HG02642 (cell line): ENCODE data around the gene NCR2.

Source experiments
- ATAC-seq: cut with Tn5 transposase; IDR thresholded peaks from one replicate; pipeline ENCODE4 v1.9.1; 2021; ENCODE audit warnings: mild to moderate bottlenecking; ENCODE audit not compliant: unreplicated experiment, poor library complexity

The NCR2 gene

DNA sequence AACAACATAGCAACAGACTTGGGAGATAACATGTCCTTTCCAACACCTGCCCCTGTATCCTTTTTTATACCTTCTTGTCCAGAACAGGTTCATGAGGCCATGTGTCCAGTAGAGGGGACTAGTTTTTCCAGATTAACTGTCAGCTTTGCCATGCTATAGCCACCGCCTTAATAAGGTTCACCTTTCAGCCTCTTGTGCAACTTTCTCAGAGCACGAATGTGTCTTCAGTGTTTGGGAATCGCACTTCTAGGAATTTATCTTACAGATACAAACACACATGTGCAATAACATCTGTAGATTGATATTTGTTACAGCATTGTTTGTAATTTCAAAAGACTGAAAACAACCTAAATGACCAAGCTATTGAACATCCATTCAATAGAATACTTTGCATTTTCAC lies 21.4 kb downstream of the NCR2 start:
- ATAC-seq: no peak

GRCh38 chr6:41358503-41358902 lies 23.1 kb downstream of the NCR2 start:
- no peak for ATAC-seq

GRCh38 chr6:41359617-41360313 lies 24.4 kb downstream of the NCR2 start:
- no peak for ATAC-seq

DNA sequence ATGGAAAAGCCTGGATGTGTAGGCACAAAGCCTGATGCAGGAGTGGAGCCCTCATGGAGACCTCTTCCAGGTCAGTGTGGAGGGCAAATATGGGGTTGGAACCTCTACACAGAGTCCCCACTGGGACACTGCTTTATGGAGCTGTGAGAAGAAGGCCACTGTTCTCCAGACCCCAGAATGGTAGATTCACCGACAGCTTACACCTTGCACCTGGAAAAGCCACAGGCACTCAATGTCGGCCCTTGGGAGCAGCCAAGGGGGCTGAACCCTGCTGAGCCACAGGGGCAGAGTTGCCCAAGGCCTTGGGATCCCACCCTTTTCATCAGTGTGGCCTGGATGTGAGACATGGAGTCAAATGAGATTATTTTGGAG lies 24.9 kb downstream of the NCR2 start:
- no peak for ATAC-seq

DNA sequence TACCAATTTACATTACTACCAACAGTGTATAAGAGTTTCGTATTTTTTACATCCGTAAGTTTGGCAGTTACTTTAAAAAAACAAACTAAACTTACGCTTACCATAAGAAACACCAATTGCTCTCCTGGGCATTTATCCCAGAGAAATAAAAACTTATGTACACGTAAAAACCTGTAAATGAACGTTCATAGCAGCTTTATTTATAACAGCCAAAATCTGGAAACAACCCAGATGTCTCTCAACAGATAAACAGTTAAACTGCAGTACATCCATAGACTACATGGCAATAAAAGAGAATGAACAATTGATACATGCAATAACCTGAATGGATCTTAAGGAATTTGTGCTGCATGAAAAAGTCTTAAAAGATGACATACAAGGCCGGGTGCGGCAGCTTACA lies 30.7 kb downstream of the NCR2 start:
- ATAC-seq: no peak

- ATAC-seq: no peak
These were observed 31.7 kb downstream of the NCR2 start for GRCh38 chr6:41367061-41367460.

GRCh38 chr6:41367700-41368099 lies 32.3 kb downstream of the NCR2 start:
- ATAC-seq: no peak

DNA sequence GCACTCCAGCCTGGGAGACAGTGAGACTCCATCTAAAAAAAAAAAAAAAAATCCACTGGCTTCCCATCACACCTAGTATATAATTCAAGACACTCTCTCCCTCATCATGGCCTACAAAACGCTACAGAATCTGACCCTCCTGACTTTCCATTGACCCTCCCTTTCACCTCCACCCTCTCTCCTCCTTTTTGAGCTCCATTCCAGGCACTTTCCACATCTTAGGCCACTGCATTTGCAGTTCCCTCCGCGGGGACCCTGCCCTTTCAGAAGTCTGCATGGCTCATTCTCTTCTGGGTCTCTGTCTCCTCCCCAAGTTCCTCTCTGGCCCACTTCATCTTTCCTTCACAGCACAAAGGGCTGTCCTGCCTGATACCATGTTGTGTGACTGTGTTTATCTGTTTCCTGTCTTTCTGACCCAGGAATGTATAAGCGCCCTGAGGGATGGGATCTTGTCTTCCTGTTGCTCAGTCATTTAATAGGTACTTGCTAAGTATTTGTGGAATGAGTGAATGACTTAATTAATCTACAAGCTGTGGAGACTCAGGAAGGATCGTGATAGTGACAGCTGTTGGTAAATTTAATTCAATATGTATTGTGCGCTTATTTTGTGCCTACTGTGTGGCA lies 35.2 kb downstream of the NCR2 start:
- ATAC-seq: no peak

DNA sequence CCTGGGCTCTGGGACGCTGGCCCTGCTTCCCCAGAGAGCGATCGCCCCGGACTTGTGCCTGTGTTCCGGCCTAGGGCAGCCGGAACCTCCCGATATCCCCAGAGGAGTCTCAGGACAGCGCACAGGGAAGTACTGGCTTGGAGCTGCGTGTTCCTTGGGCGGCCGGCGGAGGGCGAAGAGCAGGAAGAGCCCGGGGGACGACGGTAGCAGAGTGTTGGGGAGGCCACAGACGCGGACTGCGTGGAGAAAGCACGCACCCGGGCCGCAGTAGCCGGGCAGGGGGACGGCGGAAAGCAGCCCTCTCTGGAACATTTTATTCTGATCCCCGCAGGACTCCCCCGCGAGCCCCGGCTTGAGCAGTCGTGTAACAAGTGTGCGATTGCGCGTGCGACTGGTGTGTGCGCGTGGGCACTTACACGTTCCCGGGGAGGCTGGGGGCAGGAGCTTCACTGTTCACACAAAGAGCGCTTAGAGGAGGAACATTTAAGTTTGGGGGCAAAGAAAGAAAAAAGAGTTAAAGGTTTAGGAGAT lies 36.1 kb downstream of the NCR2 start:
- ATAC-seq: no peak

DNA sequence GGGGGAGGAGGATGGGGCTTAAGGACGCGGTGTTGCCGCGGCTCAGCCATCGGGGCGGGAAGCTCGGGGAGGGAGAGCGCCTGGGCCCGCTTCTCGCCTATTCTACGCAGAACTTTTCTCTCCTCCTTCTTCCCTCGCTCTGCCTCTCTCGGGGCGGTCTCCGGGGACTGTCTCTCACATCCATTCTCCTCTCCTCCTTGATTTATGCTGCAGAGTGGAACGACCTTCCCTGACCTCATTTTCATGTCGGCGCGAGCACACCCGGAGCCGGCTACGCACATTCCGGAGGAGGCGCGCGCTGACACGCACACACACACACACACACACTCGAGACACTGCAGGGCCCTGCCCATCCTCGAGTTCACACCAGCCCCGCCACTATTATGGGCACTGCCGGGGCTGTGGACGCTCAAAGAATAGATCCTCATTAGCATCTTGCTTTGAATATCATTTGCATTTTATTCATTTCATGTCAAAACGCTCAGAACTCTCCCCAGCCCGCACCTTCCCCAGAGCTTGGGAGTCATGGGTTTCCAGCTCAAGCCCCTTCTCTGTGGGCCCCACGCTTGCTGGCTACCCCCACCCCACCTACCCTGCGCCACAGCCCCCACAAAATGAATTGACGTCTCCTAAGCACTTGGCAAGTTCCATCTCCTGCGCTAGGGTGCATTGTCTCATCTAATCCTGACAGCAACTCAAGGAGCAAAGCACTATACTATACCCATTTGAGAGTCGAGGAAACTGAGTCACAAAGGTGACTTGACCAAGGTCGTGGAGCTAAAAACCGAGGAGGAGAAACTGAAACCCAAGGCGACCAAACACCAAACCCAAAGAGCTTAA lies 36.8 kb downstream of the NCR2 start:
- ATAC-seq: no peak

- ATAC-seq: no peak
These were observed 37.6 kb downstream of the NCR2 start for GRCh38 chr6:41372832-41373626.

GRCh38 chr6:41373627-41373918 lies 38.2 kb downstream of the NCR2 start:
- ATAC-seq: no peak

DNA sequence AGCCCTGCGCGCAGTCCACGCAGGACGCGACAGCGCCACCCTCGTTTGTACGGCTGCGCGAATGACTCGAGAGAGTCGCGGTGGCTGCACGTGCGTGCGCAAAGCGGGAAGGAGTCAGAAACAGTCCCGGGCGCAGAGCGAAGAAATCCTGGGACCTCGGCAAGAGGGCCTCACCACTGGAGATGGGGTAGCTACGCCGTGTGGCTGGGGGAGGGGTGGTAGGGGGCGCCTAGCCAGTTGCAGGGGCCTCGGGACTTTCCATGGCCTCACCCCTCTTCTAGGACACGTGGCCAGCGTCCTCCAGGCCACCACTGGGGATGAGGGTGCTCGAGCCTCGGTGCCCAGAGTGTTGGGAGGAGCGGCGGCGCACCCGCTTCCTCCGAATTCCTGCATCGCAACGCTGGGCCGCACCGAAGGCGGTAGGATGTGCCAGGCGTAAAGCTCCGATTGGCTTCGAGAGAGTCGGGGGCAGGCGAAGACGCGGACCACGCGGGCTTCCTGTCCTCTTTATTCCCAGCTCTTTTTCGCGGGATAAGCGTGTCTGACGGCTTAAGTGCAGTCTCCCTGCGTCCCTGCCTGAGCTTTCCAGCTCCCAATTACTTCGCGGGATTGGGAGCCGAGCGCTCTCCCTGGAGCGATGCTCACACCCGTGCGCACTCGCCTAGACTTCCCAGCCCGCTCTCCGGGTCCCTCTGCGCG lies 38.7 kb downstream of the NCR2 start:
- ATAC-seq: no peak

GRCh38 chr6:41374618-41375590 lies 39.5 kb downstream of the NCR2 start:
- no peak for ATAC-seq

DNA sequence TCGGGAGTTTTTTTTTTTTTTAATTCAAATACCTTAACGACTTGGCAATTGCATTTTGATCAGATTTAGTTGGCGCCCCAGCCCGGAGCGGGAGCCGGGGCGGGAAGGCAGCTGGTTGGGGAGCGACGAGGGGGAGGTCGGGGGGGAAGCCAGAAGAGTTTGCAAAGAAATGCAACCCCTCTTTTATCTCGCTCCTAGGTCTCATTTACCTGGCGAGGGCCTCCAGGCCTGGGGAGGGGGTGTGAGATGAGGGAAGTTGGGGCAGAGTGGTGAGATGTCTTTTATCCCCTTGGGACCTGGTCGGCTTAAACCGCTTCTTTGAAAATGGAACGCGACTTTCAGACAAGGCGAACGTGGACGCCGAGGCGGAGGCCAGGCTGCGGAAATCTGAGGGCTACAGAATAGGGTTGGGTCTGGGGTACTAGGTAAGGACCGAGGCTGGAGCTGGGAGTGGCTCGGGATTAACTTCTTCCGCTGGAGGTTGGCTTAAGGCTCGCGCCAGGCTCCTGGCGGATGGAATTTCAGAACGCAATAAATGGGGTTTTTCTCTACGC lies 40.3 kb downstream of the NCR2 start:
- ATAC-seq: no peak

DNA sequence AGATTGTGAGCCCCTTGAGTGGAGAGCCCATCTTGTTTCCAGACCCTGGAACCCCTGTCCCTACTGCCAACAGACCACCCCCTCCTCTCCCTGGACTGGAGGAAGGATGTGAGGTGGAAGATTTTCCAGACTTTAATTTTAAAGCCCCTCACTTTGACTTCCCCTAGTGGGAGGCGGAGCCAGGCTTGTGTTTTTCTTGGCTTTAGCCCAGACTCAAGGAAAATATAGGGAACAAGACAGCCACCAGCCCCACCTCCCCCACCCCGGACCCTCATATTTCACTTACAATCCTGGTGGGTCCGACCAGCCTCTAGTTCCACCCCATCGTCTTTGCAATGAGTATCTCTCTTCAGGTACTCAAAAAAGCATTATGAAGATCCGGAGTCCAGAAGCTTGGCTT lies 40.8 kb downstream of the NCR2 start:
- no peak for ATAC-seq

DNA sequence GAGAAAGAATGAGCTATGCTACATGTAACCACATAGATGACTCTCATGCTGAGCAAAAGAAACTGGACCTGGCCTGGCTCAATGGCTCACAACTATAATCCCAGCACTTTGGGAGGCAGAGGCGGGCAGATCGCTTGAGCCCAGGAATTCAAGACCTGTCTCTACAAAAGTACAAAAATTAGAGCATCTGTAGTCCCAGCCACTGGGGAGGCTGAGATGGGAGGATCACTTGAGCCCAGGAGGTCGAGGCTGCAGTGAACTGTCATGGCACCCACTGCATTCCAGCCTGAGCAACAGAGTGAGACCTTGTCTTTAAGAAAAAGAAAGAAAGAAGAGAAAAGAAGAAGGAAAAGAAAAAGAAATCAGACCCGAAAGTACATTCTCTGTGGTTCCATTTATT lies 41.7 kb downstream of the NCR2 start:
- no peak for ATAC-seq

- ATAC-seq: no peak
These were observed 43.9 kb downstream of the NCR2 start for GRCh38 chr6:41379306-41379705.

GRCh38 chr6:41386594-41386993 lies 51.2 kb downstream of the NCR2 start:
- no peak for ATAC-seq
